Calu3 (cell line): ENCODE measurements around the gene ATP1A3. TPM values are rescaled to one million over a fixed set of nuclear protein-coding genes. Genes with fewer than 3 reads are reported as not detected.

Experiments
- BruUV-seq: library from RNA; stranded (reverse); fragments of 400-500 nt; replicated peaks from 2 replicates; lab custom pipeline; 2021; lab: Mats Ljungman, UMichigan
- CTCF ChIA-PET: fragments of 300-600 bp; sonication (Branson Sonifier 250); formaldehyde crosslinking; loops from one replicate; lab custom pipeline; 2022; ENCODE audit warnings: antibody characterized with exemption; lab: Charles Lee
- DNase-seq: peaks from one replicate; pipeline ENCODE4 v3.0.0; 2022
- H3K27ac Mint-ChIP-seq: one replicate; pipeline ENCODE4 v1.8.0; 2022; ENCODE audit warnings: mixed read lengths; ENCODE audit not compliant: unreplicated experiment
- H3K27me3 Mint-ChIP-seq: one replicate; pipeline ENCODE4 v1.8.0; 2022; ENCODE audit warnings: mixed read lengths; ENCODE audit not compliant: unreplicated experiment
- H3K36me3 Mint-ChIP-seq: one replicate; pipeline ENCODE4 v1.8.0; 2022; ENCODE audit warnings: mild to moderate bottlenecking, moderate library complexity, mixed read lengths; ENCODE audit not compliant: insufficient read depth, unreplicated experiment
- H3K4me1 Mint-ChIP-seq: one replicate; pipeline ENCODE4 v1.8.0; 2022; ENCODE audit warnings: mild to moderate bottlenecking, low read depth, mixed read lengths; ENCODE audit not compliant: unreplicated experiment
- H3K4me3 Mint-ChIP-seq: one replicate; pipeline ENCODE4 v1.8.0; 2022; ENCODE audit warnings: mild to moderate bottlenecking, low read depth, moderate library complexity, mixed read lengths; ENCODE audit not compliant: unreplicated experiment
- H3K9me3 Mint-ChIP-seq: one replicate; pipeline ENCODE4 v1.8.0; 2022; ENCODE audit warnings: low read depth, mixed read lengths; ENCODE audit not compliant: unreplicated experiment
- CTCF ChIP-seq: fragments of 200-600 bp; IDR thresholded peaks from one replicate; pipeline ENCODE4 v1.8.0; 2022; ENCODE audit warnings: antibody characterized with exemption; ENCODE audit not compliant: unreplicated experiment
- intact Hi-C: fragments of 100-400 bp; cut with micrococcal nuclease; formaldehyde crosslinking; loops from one replicate; pipeline ENCODE4 v1.10.0; 2022; ENCODE audit not compliant: unreplicated experiment
- total RNA-seq: library from RNA; stranded (reverse); gene quantifications from 2 replicates; pipeline ENCODE4 v1.2.3, GENCODE V29; 2022

Gene ATP1A3
- total RNA-seq, 1 experiment from 2014 or later, result 1.7 TPM

- Mint-ChIP-seq H3K4me1 (peaks cover 23% of the 10 kb centered on the region), H3K9me3 (no peaks in the 10 kb centered on the region), H3K27me3 (no peaks in the 10 kb centered on the region), H3K36me3 (peaks cover 24% of the 10 kb centered on the region), H3K4me3 (peak within 1 kb of the TSS; percentile 80), H3K27ac (peak within 1 kb of the TSS; percentile 68)
- TF ChIP-seq CTCF, result no peak
- CTCF ChIA-PET, result interaction anchor here (0.6 to 2.7 kb wide), 6 partner anchors 24 to 167 kb away, joined by 3 to 9 read pairs (median 5); no protein-coding TSS in a partner anchor
- intact Hi-C loops, result loop anchor here (10.0 kb wide), 1 partner anchor 165 kb away; the partner anchor contains the start of gene CEACAM3
- peak; percentile 93 for DNase-seq
- no TSS peak for BruUV-seq
Measured at GRCh38 chr19:41959056-41960053, 34.7 kb downstream of the ATP1A3 start, which contains the start of gene RABAC1. Gene RABAC1 (minus strand): TSS chr19:41959321. CDS start chr19:41959292, 29 bp downstream.

- intact Hi-C loops, result loop anchor here (10.0 kb wide), 1 partner anchor 164 kb away; the partner anchor contains the start of gene CEACAM3
- TSS peak; percentile 72 for BruUV-seq
- Mint-ChIP-seq H3K9me3 (no peaks in the 10 kb centered on the region), H3K4me3 (peak overlapping the region; percentile 80), H3K36me3 (peaks cover 24% of the 10 kb centered on the region), H3K27ac (peak overlapping the region; percentile 68), H3K4me1 (peaks cover 23% of the 10 kb centered on the region), H3K27me3 (no peaks in the 10 kb centered on the region)
- no peak for TF ChIP-seq CTCF
- CTCF ChIA-PET, result interaction anchor here (0.5 to 2.7 kb wide), 13 partner anchors 23 to 611 kb away, joined by 3 to 16 read pairs (median 3); partner anchors contain the start of gene RPS19
- DNase-seq, result peak; percentile 95
Measured at GRCh38 chr19:41958367-41959055, 35.5 kb downstream of the ATP1A3 start.

GRCh38 chr19:41957838-41958366 lies 36.1 kb downstream of the ATP1A3 start:
- intact Hi-C loops, result loop anchor here (1.0 to 10.0 kb wide), 2 partner anchors 85 to 163 kb away; partner anchors contain the start of gene CEACAM3
- BruUV-seq, result no TSS peak
- Mint-ChIP-seq H3K9me3 (no peaks in the 10 kb centered on the region), H3K27ac (peak overlapping the region; percentile 68), H3K4me3 (peak overlapping the region; percentile 80), H3K36me3 (peaks cover 24% of the 10 kb centered on the region), H3K4me1 (peaks cover 23% of the 10 kb centered on the region), H3K27me3 (no peaks in the 10 kb centered on the region)
- CTCF ChIA-PET, result interaction anchor here (0.5 to 2.7 kb wide), 12 partner anchors 54 to 610 kb away, joined by 3 to 16 read pairs (median 4); partner anchors contain the start of gene RPS19
- TF ChIP-seq CTCF, result peak; percentile 81
- DNase-seq, result peak; percentile 89
